Lower leg skin (tissue), 4 donors: Measurements from ENCODE around the gene KCNMB2. TPM values are rescaled to one million over a fixed set of nuclear protein-coding genes. Genes with fewer than 3 reads are reported as not detected.
"Not testable (repeated sequence)": the region's sequence is repeated elsewhere in the genome, so short reads cannot be mapped to it uniquely, and the experiment has no call there.

Source experiments
- DNase-seq, 2 donors: peaks; one replicate each; pipeline ENCODE4 v3.0.0-alpha.2; 2019; ENCODE audit warnings: low spot score in 2 of 2
- H3K4me3 ChIP-seq: fragments of 200-600 bp; sonication (generic); 2 replicates; pipeline ENCODE4 v1.5.1; 2017; ENCODE audit warnings: mild to moderate bottlenecking, low read depth; ENCODE audit not compliant: poor library complexity, severe bottlenecking
- POLR2A ChIP-seq, 2 donors: fragments of 450-650 bp; IDR thresholded peaks; one replicate each; pipeline ENCODE4 v1.6.1; 2016 to 2017; ENCODE audit warnings: antibody characterized with exemption in 2 of 2, mild to moderate bottlenecking in 1 of 2, moderate library complexity in 1 of 2
- WGBS, 2 donors: methylation state at CpG; one replicate each; pipeline ENCODE4 v1.1.5; 2018; 5-methylcytosine and 5-hydroxymethylcytosine counted together
- intact Hi-C: fragments of 100-400 bp; cut with DNase I; formaldehyde crosslinking; loops from one replicate; pipeline ENCODE4 v1.15.0; 2023; ENCODE audit warnings: low total_unique reads
- total RNA-seq, 4 donors: library from RNA; depleted of rRNA; stranded (reverse); fragments of >200 nt; gene quantifications; one replicate each; pipeline ENCODE4 v1.1.0, GENCODE V29; 2016
- TF ChIP-seq, protein P1 (sequence below), 3 donors: fragments of 450-650 bp; IDR thresholded peaks; one replicate each; pipeline ENCODE4 v1.5.1; 2016; ENCODE audit warnings: antibody characterized with exemption in 3 of 3, mild to moderate bottlenecking in 3 of 3, moderate library complexity in 2 of 3

The KCNMB2 gene
- total RNA-seq, 4 donors from 2014 or later = not detected

DNA sequence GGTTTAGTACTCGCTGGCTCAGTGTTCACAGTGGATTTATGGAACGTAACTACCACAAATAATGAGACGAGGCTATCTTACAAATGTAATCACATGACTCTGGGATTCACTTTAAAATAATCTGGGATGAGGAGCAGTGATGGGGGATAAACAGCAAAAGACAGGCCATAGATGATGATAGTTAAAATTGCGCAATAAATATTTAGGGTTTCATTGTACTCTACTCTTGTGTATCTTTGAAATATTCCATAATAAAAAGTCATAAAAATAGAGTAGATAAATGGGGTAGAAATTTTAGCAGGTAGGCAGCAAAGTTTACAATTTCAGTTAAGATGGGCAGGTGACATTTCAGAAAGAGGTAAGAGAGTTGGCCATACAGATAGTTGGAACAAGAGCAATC lies 196.6 kb downstream of the KCNMB2 start:
- no peak overlapping the region for H3K4me3 ChIP-seq
- no peak for TF ChIP-seq POLR2A (IDR thresholded peaks at IDR 0.05)
- TF ChIP-seq, protein P1, sequence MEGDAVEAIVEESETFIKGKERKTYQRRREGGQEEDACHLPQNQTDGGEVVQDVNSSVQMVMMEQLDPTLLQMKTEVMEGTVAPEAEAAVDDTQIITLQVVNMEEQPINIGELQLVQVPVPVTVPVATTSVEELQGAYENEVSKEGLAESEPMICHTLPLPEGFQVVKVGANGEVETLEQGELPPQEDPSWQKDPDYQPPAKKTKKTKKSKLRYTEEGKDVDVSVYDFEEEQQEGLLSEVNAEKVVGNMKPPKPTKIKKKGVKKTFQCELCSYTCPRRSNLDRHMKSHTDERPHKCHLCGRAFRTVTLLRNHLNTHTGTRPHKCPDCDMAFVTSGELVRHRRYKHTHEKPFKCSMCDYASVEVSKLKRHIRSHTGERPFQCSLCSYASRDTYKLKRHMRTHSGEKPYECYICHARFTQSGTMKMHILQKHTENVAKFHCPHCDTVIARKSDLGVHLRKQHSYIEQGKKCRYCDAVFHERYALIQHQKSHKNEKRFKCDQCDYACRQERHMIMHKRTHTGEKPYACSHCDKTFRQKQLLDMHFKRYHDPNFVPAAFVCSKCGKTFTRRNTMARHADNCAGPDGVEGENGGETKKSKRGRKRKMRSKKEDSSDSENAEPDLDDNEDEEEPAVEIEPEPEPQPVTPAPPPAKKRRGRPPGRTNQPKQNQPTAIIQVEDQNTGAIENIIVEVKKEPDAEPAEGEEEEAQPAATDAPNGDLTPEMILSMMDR (IDR thresholded peaks at IDR 0.05) = no peak
- 91 to 92% methylated on average over 4 of the region's 4 CpGs for WGBS, 2 donors
- DNase-seq = no peak
- intact Hi-C loops = no loop called here

DNA sequence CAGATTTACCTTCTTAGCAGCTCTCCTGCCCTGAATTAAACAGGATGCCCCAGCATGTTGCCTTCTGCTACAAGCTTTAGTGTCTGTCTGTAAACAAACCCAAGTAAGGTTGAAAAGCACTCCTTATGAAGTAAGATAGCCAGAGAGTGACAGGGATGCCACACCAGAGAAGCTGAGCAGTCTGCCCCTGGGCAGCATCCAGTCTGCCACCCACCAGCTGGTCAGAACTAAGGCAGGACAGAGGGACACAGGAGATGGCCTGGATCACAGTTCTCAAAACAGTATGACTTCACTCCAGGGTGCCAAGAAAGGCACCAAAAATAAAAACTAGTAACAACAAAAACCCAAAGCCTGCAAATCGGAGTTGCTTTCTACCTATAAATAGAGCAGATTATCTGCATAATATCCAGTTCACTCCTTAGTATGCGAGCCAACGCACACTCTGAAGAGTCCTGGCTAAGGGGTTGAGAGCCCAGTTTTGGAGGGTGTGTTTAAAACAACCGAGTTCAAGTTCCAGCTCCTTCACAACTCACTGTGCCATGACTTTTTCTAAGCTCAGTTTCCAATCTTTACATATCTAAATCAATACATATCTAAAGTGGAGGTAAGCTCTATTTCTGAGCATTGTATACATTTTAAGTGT lies 198.9 kb downstream of the KCNMB2 start:
- WGBS, 2 donors = 43 to 45% methylated on average over 4 of the region's 4 CpGs

DNA sequence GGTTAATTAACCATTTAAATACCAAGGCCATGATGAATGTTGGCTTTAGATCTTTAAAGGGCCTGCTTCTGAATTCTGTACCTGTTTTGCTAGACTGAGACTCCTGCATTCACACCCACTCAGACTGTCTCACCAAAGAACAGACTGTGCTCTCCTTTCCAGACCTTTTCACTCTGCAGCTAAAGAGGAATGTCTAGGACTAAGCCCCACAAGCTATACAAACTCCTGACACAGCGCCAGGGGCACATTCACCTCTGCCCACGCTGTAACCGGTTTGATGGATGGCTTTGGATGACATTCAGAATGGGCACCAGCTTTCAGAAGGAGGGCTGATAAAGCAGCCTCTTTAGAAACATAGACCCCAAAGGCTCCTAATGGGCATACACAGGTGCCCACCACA lies 200.1 kb downstream of the KCNMB2 start:
- TF ChIP-seq, protein P1 (IDR thresholded peaks at IDR 0.05) = no peak
- TF ChIP-seq POLR2A (IDR thresholded peaks at IDR 0.05) = no peak
- WGBS, 2 donors = 68 to 71% methylated on average over 3 of the region's 3 CpGs
- intact Hi-C loops = no loop called here
- no peak for DNase-seq
- H3K4me3 ChIP-seq = no peak overlapping the region

More for the DNA sequence above, 198.9 kb downstream of the KCNMB2 start:
- DNase-seq = no peak
- no peak for TF ChIP-seq POLR2A (IDR thresholded peaks at IDR 0.05)
- H3K4me3 ChIP-seq = no peak overlapping the region
- intact Hi-C loops = no loop called here

DNA sequence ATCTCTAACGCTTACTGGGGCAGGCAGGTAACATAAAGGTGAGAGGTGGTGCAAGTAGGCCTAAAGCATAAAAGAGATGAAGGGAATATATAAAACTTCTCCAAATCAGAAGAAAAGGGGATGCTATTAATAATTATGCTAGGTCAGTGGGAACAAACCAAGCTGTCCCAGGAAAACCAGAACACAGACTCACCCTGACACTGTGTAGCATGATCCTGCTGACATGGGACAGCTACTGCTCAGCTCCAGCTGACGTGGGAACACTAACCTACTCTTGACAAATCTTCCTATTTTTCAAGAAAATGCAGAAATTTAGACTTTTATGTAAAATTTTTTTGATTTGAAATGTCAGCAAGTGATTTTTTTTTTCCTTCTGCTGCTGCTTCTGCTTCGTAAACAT lies 203.5 kb downstream of the KCNMB2 start:
- 79 to 83% methylated on average over 3 of the region's 3 CpGs for WGBS, 2 donors
- intact Hi-C loops = no loop called here
- no peak for DNase-seq
- TF ChIP-seq POLR2A (IDR thresholded peaks at IDR 0.05) = no peak
- TF ChIP-seq, protein P1 (IDR thresholded peaks at IDR 0.05) = no peak
- H3K4me3 ChIP-seq = no peak overlapping the region

DNA sequence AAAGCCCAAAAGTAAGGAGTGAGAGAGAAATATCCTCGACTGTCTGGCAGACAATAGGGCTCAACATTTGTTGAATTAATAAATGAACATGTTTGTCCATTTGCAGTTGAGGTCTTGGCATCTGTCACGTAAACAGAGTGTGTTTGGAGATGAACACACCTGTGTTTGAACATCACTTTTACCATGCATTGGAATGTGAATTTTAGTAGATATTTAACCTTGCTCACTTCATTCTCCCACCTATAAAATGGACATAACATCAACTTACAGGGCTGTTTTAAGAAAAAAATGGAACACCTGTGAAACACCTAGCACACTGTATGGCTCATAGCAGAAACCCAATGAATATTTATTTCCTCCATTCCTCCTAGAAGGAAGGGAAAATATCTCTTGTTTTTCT lies 204.8 kb downstream of the KCNMB2 start:
- H3K4me3 ChIP-seq = no peak overlapping the region
- WGBS, 2 donors = 77 to 80% methylated on average over 2 of the region's 2 CpGs
- intact Hi-C loops = no loop called here
- DNase-seq = no peak
- TF ChIP-seq, protein P1 (IDR thresholded peaks at IDR 0.05) = no peak
- no peak for TF ChIP-seq POLR2A (IDR thresholded peaks at IDR 0.05)

DNA sequence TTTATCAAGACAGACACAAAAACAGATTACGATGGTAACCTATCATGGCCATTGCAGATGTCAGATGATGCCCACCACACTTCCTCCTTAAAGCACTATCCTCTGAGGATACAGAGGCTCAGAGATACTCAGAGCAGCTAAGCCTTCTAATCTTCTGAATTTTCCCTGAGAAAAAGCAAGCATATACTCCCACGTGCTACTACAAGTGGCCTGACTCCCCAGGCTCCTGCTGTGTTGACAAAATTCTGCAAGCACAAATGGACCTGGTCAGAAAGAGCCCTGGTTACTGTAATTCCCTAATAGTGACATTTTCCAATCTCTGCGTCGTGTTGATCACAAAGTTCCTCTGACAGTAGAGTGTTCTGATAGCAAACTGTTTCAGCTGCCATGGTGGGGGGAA lies 207.1 kb downstream of the KCNMB2 start:
- 90 to 94% methylated on average over 4 of the region's 4 CpGs for WGBS, 2 donors

DNA sequence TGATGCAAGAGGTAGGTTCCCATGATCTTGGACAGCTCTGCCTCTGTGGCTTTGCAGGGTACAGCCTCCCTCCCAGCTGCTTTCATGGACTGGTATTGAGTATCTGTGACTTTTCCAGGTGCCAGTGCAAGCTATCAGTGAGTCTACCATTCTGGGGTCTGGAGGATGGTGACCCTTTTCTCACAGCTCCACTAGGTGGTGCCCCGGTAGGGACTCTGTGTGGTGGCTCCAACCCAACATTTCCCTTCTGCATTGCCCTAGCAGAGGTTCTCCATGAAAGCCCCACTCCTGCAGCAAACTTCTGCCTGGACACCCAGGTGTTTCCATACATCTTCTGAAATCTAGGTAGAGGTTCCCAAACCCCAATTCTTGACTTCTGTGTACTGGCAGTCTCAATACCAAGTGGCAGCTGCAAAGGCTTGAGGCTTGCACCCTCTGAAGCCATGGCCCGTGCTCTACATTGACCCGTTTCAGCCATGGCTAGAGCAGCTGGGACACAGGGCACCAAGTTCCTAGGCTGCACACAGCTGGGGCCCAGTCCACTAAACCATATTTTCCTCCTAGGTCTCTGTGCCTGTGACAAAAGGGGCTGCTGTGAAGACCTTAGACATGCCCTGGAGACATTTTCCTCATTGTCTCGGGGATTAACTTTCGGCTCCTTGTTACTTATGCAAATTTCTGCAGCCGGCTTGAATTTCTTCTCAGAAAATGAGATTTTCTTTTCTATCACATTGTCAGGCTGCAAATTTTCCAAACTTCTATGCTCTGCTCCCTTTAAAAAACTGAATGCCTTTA lies 209.8 kb downstream of the KCNMB2 start:
- intact Hi-C loops, H3K4me3 ChIP-seq, DNase-seq: not testable (repeated sequence)
- WGBS, 2 donors = 78 to 96% methylated on average over 6 of the region's 6 CpGs

More for the DNA sequence above, 207.1 kb downstream of the KCNMB2 start:
- intact Hi-C loops = no loop called here
- no peak overlapping the region for H3K4me3 ChIP-seq
- no peak for DNase-seq
- TF ChIP-seq, protein P1 (IDR thresholded peaks at IDR 0.05) = no peak
- no peak for TF ChIP-seq POLR2A (IDR thresholded peaks at IDR 0.05)
